GM12878 (cell line): Measurements from ENCODE around the gene RAB31.

Experiments used
- EED ChIP-seq: sonication (generic); IDR thresholded peaks from 2 replicates; pipeline ENCODE4 v1.6.1; 2016; ENCODE audit warnings: antibody characterized with exemption, low read depth
- ETV6 ChIP-seq, 2 experiments: fragments of 450-650 bp in 1 of 2; IDR thresholded peaks in 1 of 2; conservative IDR thresholded peaks in 1 of 2; 2 replicates each; pipeline ENCODE4 v1.6.1; 2014; ENCODE audit warnings: antibody characterized with exemption in 1 of 2, borderline replicate concordance in 1 of 2, low read depth in 1 of 2, mild to moderate bottlenecking in 1 of 2, moderate library complexity in 1 of 2
- JUND ChIP-seq: IDR thresholded peaks from 2 replicates; pipeline ENCODE4 v1.6.1; 2012; ENCODE audit warnings: low read depth, mild to moderate bottlenecking, low read length, improper control_type of control experiment, moderate library complexity
- RAD21 ChIP-seq: IDR thresholded peaks from 2 replicates; pipeline ENCODE4 v1.6.1; 2011; ENCODE audit warnings: mild to moderate bottlenecking, low read depth, low read length, moderate library complexity; ENCODE audit not compliant: insufficient read depth
- ZNF274 ChIP-seq: IDR thresholded peaks from one replicate; pipeline ENCODE4 v1.8.0; 2011; ENCODE audit not compliant: insufficient read length, insufficient read depth

DNA sequence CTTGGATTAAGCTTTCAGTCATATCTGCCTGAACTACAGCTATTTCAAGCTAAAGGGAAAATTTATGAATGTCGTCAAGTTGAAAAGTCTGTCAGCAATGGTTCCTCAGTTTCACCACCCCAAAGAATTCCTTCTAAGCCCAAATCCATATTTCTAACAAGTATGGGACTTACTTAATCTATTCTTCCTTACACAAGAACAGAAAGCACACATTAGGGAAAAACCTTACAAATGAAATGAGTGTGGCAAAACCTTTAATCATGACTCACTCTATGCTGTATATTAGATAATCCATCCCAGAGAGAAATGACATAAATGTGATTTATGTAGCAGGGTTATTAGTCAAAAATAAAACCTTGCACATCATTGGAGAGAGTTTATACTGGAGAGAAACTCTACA is 78.9 kb downstream of the RAB31 start:
- TF ChIP-seq ETV6 (conservative IDR thresholded peaks at IDR 0.05 in 1 of 2, IDR thresholded peaks at IDR 0.05 in 1 of 2; ENCODE audit: borderline replicate concordance in 1 of 2, low read depth in 1 of 2) (no peak), ZNF274 (no peak), RAD21 (no peak), EED (no peak), JUND (no peak)
